GM23248 (cell line): Measurements from ENCODE around the gene RAB3C. TPM values are rescaled to one million over a fixed set of nuclear protein-coding genes. Genes with fewer than 3 reads are reported as not detected.
"Not testable (repeated sequence)": the region's sequence is repeated elsewhere in the genome, so short reads cannot be mapped to it uniquely, and the experiment has no call there.

Source experiments
- DNase-seq: peaks from one replicate; pipeline ENCODE4 v3.0.0-alpha.2; 2015
- H2AFZ ChIP-seq: fragments of 200-600 bp; sonication (generic); 2 replicates; pipeline ENCODE4 v1.6.1; 2016; ENCODE audit warnings: antibody characterized with exemption
- H3F3A ChIP-seq: fragments of 200-600 bp; sonication (generic); 2 replicates; pipeline ENCODE4 v1.6.1; 2016; ENCODE audit warnings: mild to moderate bottlenecking, antibody characterized with exemption, mixed run types; ENCODE audit not compliant: insufficient read depth
- H3K27ac ChIP-seq: fragments of 200-600 bp; sonication (generic); 2 replicates; pipeline ENCODE4 v1.5.1; 2016; ENCODE audit warnings: mild to moderate bottlenecking
- H3K27me3 ChIP-seq: fragments of 200-600 bp; sonication (generic); replicated peaks from 2 replicates; pipeline ENCODE4 v1.6.1; 2016; ENCODE audit warnings: mild to moderate bottlenecking; ENCODE audit not compliant: insufficient read depth
- H3K36me3 ChIP-seq: fragments of 200-600 bp; sonication (generic); 2 replicates; pipeline ENCODE4 v1.6.1; 2016; ENCODE audit warnings: low read depth, mild to moderate bottlenecking
- H3K4me1 ChIP-seq: fragments of 200-600 bp; sonication (generic); 2 replicates; pipeline ENCODE4 v1.6.1; 2016; ENCODE audit warnings: mild to moderate bottlenecking; ENCODE audit not compliant: insufficient read depth
- H3K4me2 ChIP-seq: fragments of 200-600 bp; sonication (generic); one replicate; pipeline ENCODE4 v1.6.1; 2016; ENCODE audit warnings: mild to moderate bottlenecking; ENCODE audit not compliant: unreplicated experiment
- H3K4me3 ChIP-seq: fragments of 200-600 bp; sonication (generic); 2 replicates; pipeline ENCODE4 v1.5.1; 2016; ENCODE audit warnings: mild to moderate bottlenecking
- H3K79me2 ChIP-seq: fragments of 200-600 bp; sonication (generic); 2 replicates; pipeline ENCODE4 v1.6.1; 2016; ENCODE audit warnings: mild to moderate bottlenecking; ENCODE audit not compliant: insufficient read depth
- H3K9ac ChIP-seq: fragments of 200-600 bp; sonication (generic); 2 replicates; pipeline ENCODE4 v1.6.1; 2016; ENCODE audit warnings: mild to moderate bottlenecking
- H3K9me2 ChIP-seq: fragments of 200-600 bp; sonication (generic); 2 replicates; pipeline ENCODE4 v1.6.1; 2016; ENCODE audit warnings: mixed run types, mild to moderate bottlenecking, moderate library complexity; ENCODE audit not compliant: insufficient read depth
- H3K9me3 ChIP-seq: fragments of 200-600 bp; sonication (generic); one replicate; pipeline ENCODE4 v1.6.1; 2017; ENCODE audit warnings: low read depth
- H4K20me1 ChIP-seq: fragments of 200-600 bp; sonication (generic); 2 replicates; pipeline ENCODE4 v1.6.0; 2016; ENCODE audit not compliant: insufficient read depth
- EZH2 ChIP-seq: fragments of 200-600 bp; sonication (generic); IDR thresholded peaks from 2 replicates; pipeline ENCODE4 v1.6.1; 2018; ENCODE audit warnings: antibody characterized with exemption, mild to moderate bottlenecking; ENCODE audit not compliant: insufficient read depth, poor library complexity, severe bottlenecking
- EZH2phosphoT487 ChIP-seq: fragments of 200-600 bp; sonication (generic); IDR thresholded peaks from 2 replicates; pipeline ENCODE4 v1.6.1; 2018; ENCODE audit warnings: antibody characterized with exemption, moderate library complexity, mild to moderate bottlenecking, low read depth; ENCODE audit not compliant: insufficient read depth
- WGBS, 2 experiments: methylation state at CpG; one replicate each; pipeline ENCODE4 v1.1.6; 2015 to 2017; ENCODE audit warnings: low lambda C conversion rate in 2 of 2, low coverage in 1 of 2; ENCODE audit errors: missing lambda C conversion rate in 2 of 2; 5-methylcytosine and 5-hydroxymethylcytosine counted together
- in situ Hi-C: fragments of 300-500 bp; cut with MboI; formaldehyde crosslinking; loops from 2 replicates; pipeline ENCODE4 v1.15.0; 2020
- polyA plus RNA-seq: library from polyadenylated mRNA; unstranded; fragments of >200 nt; fragmentation: Nextera tagmentation; extraction: Ambion mirVana; gene quantifications from 2 replicates; pipeline ENCODE4 v1.2.1, GENCODE V29; 2016
- total RNA-seq: library from RNA; depleted of rRNA; stranded (reverse); fragments of >200 nt; shearing (Covaris generic); gene quantifications from 2 replicates; pipeline ENCODE4 v1.2.3, GENCODE V29; 2014

Gene RAB3C
- total and polyA plus RNA-seq, 2 experiments from 2014 or later, result not detected

- no peaks in the 10 kb centered on the region for H3K27me3 ChIP-seq
- H3K9ac ChIP-seq, result no peak overlapping the region
- in situ Hi-C loops, result no loop called here
- no peaks in the 10 kb centered on the region for H3F3A ChIP-seq
- H3K4me2 ChIP-seq, result no peak overlapping the region
- H3K4me1 ChIP-seq, result no peaks in the 10 kb centered on the region
- H4K20me1 ChIP-seq, result no peaks in the 10 kb centered on the region
- H3K27ac ChIP-seq, result no peak overlapping the region
- no peak overlapping the region for H3K4me3 ChIP-seq
- TF ChIP-seq EZH2phosphoT487, result no peak
- no peak for TF ChIP-seq EZH2
- no peak for DNase-seq
- H3K36me3 ChIP-seq, result no peaks in the 10 kb centered on the region
- H3K9me2 ChIP-seq, result no peaks in the 10 kb centered on the region
- H3K9me3 ChIP-seq, result no peaks in the 10 kb centered on the region
- no peaks in the 10 kb centered on the region for H3K79me2 ChIP-seq
- no peak overlapping the region for H2AFZ ChIP-seq
Observed at GRCh38 chr5:58687595-58687994, 104.7 kb downstream of the RAB3C start.

GRCh38 chr5:58699088-58699761 is 116.3 kb downstream of the RAB3C start:
- H3K9me2 ChIP-seq, H3F3A ChIP-seq, H3K4me2 ChIP-seq, H3K79me2 ChIP-seq, H3K9ac ChIP-seq, in situ Hi-C loops, H2AFZ ChIP-seq, H3K4me3 ChIP-seq, H3K27me3 ChIP-seq, DNase-seq, H3K9me3 ChIP-seq, H4K20me1 ChIP-seq, H3K36me3 ChIP-seq, H3K27ac ChIP-seq, H3K4me1 ChIP-seq: not testable (repeated sequence)
- 39 to 41% methylated on average over 5 of the region's 5 CpGs for WGBS, 2 experiments

- no peak for TF ChIP-seq EZH2phosphoT487
- no peak for TF ChIP-seq EZH2
- Histone ChIP-seq H4K20me1 (no peaks in the 10 kb centered on the region), H2AFZ (no peak overlapping the region), H3K4me3 (no peak overlapping the region), H3K79me2 (no peaks in the 10 kb centered on the region), H3F3A (no peaks in the 10 kb centered on the region), H3K27ac (no peak overlapping the region), H3K4me2 (no peak overlapping the region), H3K27me3 (no peaks in the 10 kb centered on the region), H3K9ac (no peak overlapping the region), H3K36me3 (no peaks in the 10 kb centered on the region), H3K4me1 (no peaks in the 10 kb centered on the region), H3K9me3 (no peaks in the 10 kb centered on the region), H3K9me2 (no peaks in the 10 kb centered on the region)
- 17% methylated on average over 6 of the region's 6 CpGs for WGBS, 2 experiments
- in situ Hi-C loops, result no loop called here
- DNase-seq, result no peak
Observed at GRCh38 chr5:58699762-58700118, 116.9 kb downstream of the RAB3C start.

DNA sequence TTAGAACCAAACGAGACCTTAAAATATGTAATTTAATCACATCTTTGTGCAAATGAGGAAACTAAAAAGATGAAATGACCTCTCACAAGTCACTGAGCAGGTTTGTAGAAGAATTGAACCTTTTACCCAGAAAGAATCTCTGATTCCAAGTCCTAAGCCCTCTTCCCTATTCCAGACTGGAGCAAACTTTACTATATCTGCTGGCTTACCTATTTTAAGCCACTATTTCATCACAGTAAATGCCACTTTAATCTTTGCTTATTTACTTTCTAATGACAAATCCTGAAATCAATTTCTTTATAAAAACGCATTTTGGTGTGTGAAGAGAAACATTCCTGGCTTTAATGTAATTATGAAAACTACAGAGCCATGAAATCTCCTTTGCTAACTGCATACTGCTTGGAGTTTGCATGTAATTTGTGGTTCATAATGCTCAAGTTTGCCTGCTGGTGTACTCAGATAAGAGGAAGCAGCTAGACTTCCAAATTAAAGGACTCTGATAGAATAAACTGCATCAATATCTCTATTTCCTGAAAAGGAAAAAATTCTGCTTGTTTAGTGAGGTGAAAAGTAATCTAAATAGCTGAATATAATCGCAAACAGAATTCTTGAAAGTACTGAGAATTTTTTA is 121.2 kb downstream of the RAB3C start:
- Histone ChIP-seq H3K27me3 (no peaks in the 10 kb centered on the region), H3K27ac (no peak overlapping the region), H3K4me1 (no peaks in the 10 kb centered on the region), H3K79me2 (no peaks in the 10 kb centered on the region), H3K4me3 (no peak overlapping the region), H2AFZ (no peak overlapping the region), H3F3A (no peaks in the 10 kb centered on the region), H4K20me1 (no peaks in the 10 kb centered on the region), H3K4me2 (no peak overlapping the region), H3K9me3 (no peaks in the 10 kb centered on the region), H3K9me2 (no peaks in the 10 kb centered on the region), H3K36me3 (no peaks in the 10 kb centered on the region), H3K9ac (no peak overlapping the region)
- TF ChIP-seq EZH2phosphoT487 (no peak), EZH2 (no peak)
- no peak for DNase-seq
- 31 to 38% methylated on average over 3 of the region's 3 CpGs for WGBS, 2 experiments
- in situ Hi-C loops, result no loop called here

DNA sequence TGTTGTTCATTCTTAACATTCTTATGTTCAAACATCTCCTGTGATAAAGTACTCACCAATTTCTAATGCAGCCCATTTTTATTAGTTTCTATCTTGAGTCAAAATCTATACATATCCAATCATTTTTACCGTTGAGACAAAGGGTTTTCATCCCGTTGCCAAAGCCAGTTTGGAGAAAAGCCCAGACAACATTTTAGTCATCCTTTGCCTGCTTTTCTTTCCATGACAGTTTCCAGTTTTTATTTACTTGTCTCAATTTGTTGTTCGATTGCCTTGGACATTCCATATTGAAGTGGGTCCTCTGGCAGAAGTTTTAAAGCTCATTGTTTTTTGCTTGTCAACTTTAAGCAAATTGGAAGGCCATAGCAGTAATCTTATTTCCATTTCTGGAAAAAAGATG is 123.9 kb downstream of the RAB3C start:
- H3K27me3 ChIP-seq, result no peaks in the 10 kb centered on the region
- H3K9me2 ChIP-seq, result no peaks in the 10 kb centered on the region
- no peak for TF ChIP-seq EZH2phosphoT487
- no peak for TF ChIP-seq EZH2
- in situ Hi-C loops, result no loop called here
- no peaks in the 10 kb centered on the region for H3K4me1 ChIP-seq
- no peak for DNase-seq
- H3K9ac ChIP-seq, result no peak overlapping the region
- H3K4me3 ChIP-seq, result no peak overlapping the region
- no peak overlapping the region for H3K4me2 ChIP-seq
- H4K20me1 ChIP-seq, result no peaks in the 10 kb centered on the region
- no peaks in the 10 kb centered on the region for H3K9me3 ChIP-seq
- no peaks in the 10 kb centered on the region for H3F3A ChIP-seq
- H2AFZ ChIP-seq, result no peak overlapping the region
- no peaks in the 10 kb centered on the region for H3K36me3 ChIP-seq
- no peak overlapping the region for H3K27ac ChIP-seq
- H3K79me2 ChIP-seq, result no peaks in the 10 kb centered on the region
- WGBS, 2 experiments, result 2 to 4% methylated on average over 3 of the region's 3 CpGs
